H9 (cell line): ENCODE measurements around the gene KIF26A. TPM values are rescaled to one million over a fixed set of nuclear protein-coding genes. Genes with fewer than 3 reads are reported as not detected.

Experiments
- DNase-seq: peaks from one replicate; pipeline ENCODE4 v3.0.0-alpha.2; 2017
- H2AFZ ChIP-seq: one replicate; pipeline ENCODE4 v1.6.1; 2013; ENCODE audit warnings: mild to moderate bottlenecking, low read length, control low read depth, moderate library complexity
- H2AK5ac ChIP-seq: 2 replicates; pipeline ENCODE4 v1.6.1; 2013; ENCODE audit warnings: low read length, control low read depth, mixed read lengths; ENCODE audit not compliant: insufficient read length
- H2BK120ac ChIP-seq: one replicate; pipeline ENCODE4 v1.6.1; 2013; ENCODE audit warnings: low read depth, mild to moderate bottlenecking, low read length, control low read depth, inconsistent platforms; ENCODE audit not compliant: poor library complexity, severe bottlenecking
- H2BK12ac ChIP-seq: 2 replicates; pipeline ENCODE4 v1.6.1; 2013; ENCODE audit warnings: low read length, control low read depth, mixed read lengths, low read depth; ENCODE audit not compliant: insufficient read length
- H2BK15ac ChIP-seq: 2 replicates; pipeline ENCODE4 v1.6.1; 2013; ENCODE audit warnings: low read depth, low read length, control low read depth
- H2BK20ac ChIP-seq: one replicate; pipeline ENCODE4 v1.6.1; 2013; ENCODE audit warnings: low read depth, mild to moderate bottlenecking, low read length, control low read depth, inconsistent platforms; ENCODE audit not compliant: poor library complexity, severe bottlenecking
- H2BK5ac ChIP-seq: 2 replicates; pipeline ENCODE4 v1.6.1; 2013; ENCODE audit warnings: low read length, control low read depth, mixed read lengths; ENCODE audit not compliant: insufficient read length
- H3K14ac ChIP-seq: 2 replicates; pipeline ENCODE4 v1.6.1; 2013; ENCODE audit warnings: low read length, control low read depth; ENCODE audit not compliant: insufficient read depth
- H3K18ac ChIP-seq: 2 replicates; pipeline ENCODE4 v1.6.1; 2013; ENCODE audit warnings: low read depth, mild to moderate bottlenecking, mixed read lengths, low read length, control low read depth; ENCODE audit not compliant: insufficient read length
- H3K23ac ChIP-seq: 2 replicates; pipeline ENCODE4 v1.6.1; 2013; ENCODE audit warnings: low read length, control low read depth, mixed read lengths, low read depth; ENCODE audit not compliant: insufficient read length
- H3K23me2 ChIP-seq: 2 replicates; pipeline ENCODE4 v1.6.1; 2013; ENCODE audit warnings: low read depth, mild to moderate bottlenecking, mixed read lengths, low read length, control low read depth; ENCODE audit not compliant: insufficient read length, poor library complexity, severe bottlenecking
- H3K27ac ChIP-seq: 2 replicates; pipeline ENCODE4 v1.5.1; 2013; ENCODE audit warnings: low read length, control low read depth, mixed read lengths, low read depth; ENCODE audit not compliant: insufficient read length
- H3K27me3 ChIP-seq: 2 replicates; pipeline ENCODE4 v1.6.1; 2013; ENCODE audit warnings: low read length, control low read depth, inconsistent platforms; ENCODE audit not compliant: insufficient read depth
- H3K4ac ChIP-seq: 2 replicates; pipeline ENCODE4 v1.6.1; 2013; ENCODE audit warnings: low read depth, mild to moderate bottlenecking, control low read depth, inconsistent platforms, low read length, moderate library complexity
- H3K4me1 ChIP-seq: 2 replicates; pipeline ENCODE4 v1.6.1; 2013; ENCODE audit warnings: low read length, control low read depth, inconsistent platforms; ENCODE audit not compliant: insufficient read depth
- H3K4me2 ChIP-seq: 2 replicates; pipeline ENCODE4 v1.6.1; 2013; ENCODE audit warnings: low read length, control low read depth, mixed read lengths; ENCODE audit not compliant: insufficient read length, insufficient read depth
- H3K56ac ChIP-seq: 2 replicates; pipeline ENCODE4 v1.6.1; 2013; ENCODE audit warnings: low read depth, mild to moderate bottlenecking, mixed read lengths, low read length, control low read depth; ENCODE audit not compliant: insufficient read length
- H3K79me1 ChIP-seq: 2 replicates; pipeline ENCODE4 v1.6.1; 2013; ENCODE audit warnings: low read depth, mild to moderate bottlenecking, moderate library complexity, low read length, control low read depth, inconsistent platforms; ENCODE audit not compliant: insufficient read depth, poor library complexity, severe bottlenecking
- H3K79me2 ChIP-seq: 2 replicates; pipeline ENCODE4 v1.6.1; 2013; ENCODE audit warnings: low read length, control low read depth, inconsistent platforms; ENCODE audit not compliant: insufficient read depth
- H3K9ac ChIP-seq: 2 replicates; pipeline ENCODE4 v1.6.1; 2013; ENCODE audit warnings: low read length, control low read depth, mixed read lengths; ENCODE audit not compliant: insufficient read length; ENCODE audit errors: extremely low read depth
- H3K9me3 ChIP-seq: one replicate; pipeline ENCODE4 v1.6.1; 2013; ENCODE audit warnings: low read depth, low read length, inconsistent platforms; ENCODE audit not compliant: control insufficient read depth
- H3T11ph ChIP-seq: one replicate; pipeline ENCODE4 v1.6.1; 2013; ENCODE audit warnings: mild to moderate bottlenecking, low read length, control low read depth, inconsistent platforms
- H4K20me1 ChIP-seq: one replicate; pipeline ENCODE4 v1.6.1; 2013; ENCODE audit not compliant: control insufficient read depth, insufficient read length, insufficient read depth
- H4K5ac ChIP-seq: 2 replicates; pipeline ENCODE4 v1.6.1; 2013; ENCODE audit warnings: low read depth, mild to moderate bottlenecking, mixed read lengths, low read length, control low read depth; ENCODE audit not compliant: insufficient read length
- H4K8ac ChIP-seq: replicated peaks from 2 replicates; pipeline ENCODE4 v1.6.1; 2013; ENCODE audit warnings: low read length, control low read depth, mixed read lengths, low read depth; ENCODE audit not compliant: insufficient read length
- H4K91ac ChIP-seq: 2 replicates; pipeline ENCODE4 v1.6.1; 2013; ENCODE audit warnings: low read depth, mild to moderate bottlenecking, moderate library complexity, mixed read lengths, low read length, control low read depth; ENCODE audit not compliant: insufficient read length
- H3K27ac Mint-ChIP-seq, 3 experiments: 2 replicates in 2 of 3; 3 replicates in 1 of 3; pipeline ENCODE4 v1.8.0; 2020 to 2021; ENCODE audit warnings: mixed read lengths in 3 of 3, mild to moderate bottlenecking in 1 of 3, moderate library complexity in 1 of 3
- H3K27me3 Mint-ChIP-seq: 2 replicates; pipeline ENCODE4 v1.8.0; 2021; ENCODE audit warnings: low read depth, mild to moderate bottlenecking, moderate library complexity, mixed read lengths
- H3K36me3 Mint-ChIP-seq, 3 experiments: 2 replicates in 2 of 3; 3 replicates in 1 of 3; pipeline ENCODE4 v1.8.0; 2020 to 2021; ENCODE audit warnings: low read depth in 3 of 3, mixed read lengths in 3 of 3; ENCODE audit not compliant: insufficient read depth in 1 of 3
- H3K4me1 Mint-ChIP-seq, 2 experiments: 2 replicates each; pipeline ENCODE4 v1.8.0; 2020; ENCODE audit warnings: mixed read lengths in 2 of 2
- H3K4me3 Mint-ChIP-seq, 2 experiments: 2 replicates in 1 of 2; 3 replicates in 1 of 2; pipeline ENCODE4 v1.8.0; 2020 to 2021; ENCODE audit warnings: mild to moderate bottlenecking in 2 of 2, mixed read lengths in 2 of 2, moderate library complexity in 1 of 2
- H3K9me3 Mint-ChIP-seq, 2 experiments: 2 replicates in 1 of 2; 3 replicates in 1 of 2; pipeline ENCODE4 v1.8.0; 2020; ENCODE audit warnings: mild to moderate bottlenecking in 2 of 2, mixed read lengths in 2 of 2, moderate library complexity in 1 of 2
- WGBS: extraction: QIAGEN DNeasy Blood & Tissue Kit; methylation state at CpG from one replicate; pipeline ENCODE4 v1.1.7; 2013; ENCODE audit warnings: missing lambda C conversion rate, low lambda C conversion rate, mixed read lengths; ENCODE audit not compliant: insufficient read length; ENCODE audit errors: extremely low coverage; 5-methylcytosine and 5-hydroxymethylcytosine counted together
- total RNA-seq: library from RNA; stranded (reverse); gene quantifications from 2 replicates; pipeline ENCODE4 v1.2.1, GENCODE V29; 2021
- TF ChIP-seq, protein P1 (sequence below): fragments of 200-600 bp; sonication (generic); conservative IDR thresholded peaks from 3 replicates; pipeline ENCODE4 v1.8.0; 2021; ENCODE audit warnings: antibody characterized with exemption, mild to moderate bottlenecking

The KIF26A gene
- total RNA-seq, 1 experiment from 2014 or later, result 44.2 TPM

DNA sequence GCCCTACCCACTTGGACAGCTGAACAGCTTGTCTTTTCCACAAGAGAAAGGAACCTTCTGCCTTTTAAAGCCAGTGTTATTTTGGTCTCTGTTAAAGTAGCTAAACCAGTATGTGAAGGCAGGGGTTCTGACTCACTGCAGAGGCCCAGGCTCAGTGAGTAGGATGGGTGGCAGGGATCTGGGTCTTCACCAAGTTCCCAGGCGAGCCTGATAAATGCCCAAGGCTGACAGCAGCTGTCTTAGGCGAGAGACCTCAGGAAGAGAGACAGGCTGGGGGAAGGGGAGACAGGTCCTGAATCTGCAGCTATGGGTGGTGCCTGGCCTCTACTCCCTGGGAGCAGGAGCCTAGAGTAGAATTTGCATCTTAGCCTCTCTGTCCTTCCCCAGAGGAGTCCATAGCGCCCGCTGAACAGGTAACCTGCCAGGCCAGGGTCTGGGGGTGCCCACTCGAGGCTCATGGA lies 18.1 kb upstream of the KIF26A start:
- DNase-seq, result no peak
- peaks cover 62% of the 10 kb centered on the region for H3K27me3 Mint-ChIP-seq
- peaks cover 7% of the 10 kb centered on the region; the same call in 1 of the 2 replicates for H3K27me3 ChIP-seq

More for the DNA sequence above, 18.1 kb upstream of the KIF26A start:
- H3K27ac ChIP-seq, result no peak overlapping the region
- H3K14ac ChIP-seq, result no peak overlapping the region
- H3K23me2 ChIP-seq, result peaks cover 7% of the 10 kb centered on the region
- no peak overlapping the region for H3K27ac Mint-ChIP-seq
- H2BK20ac ChIP-seq, result no peak overlapping the region
- no peaks in the 10 kb centered on the region for H3K9me3 ChIP-seq
- no peak overlapping the region for H3K56ac ChIP-seq
- WGBS, result no CpG with 5 or more reads among the region's 5 CpGs
- H2AFZ ChIP-seq, result no peak overlapping the region
- TF ChIP-seq, protein P1, sequence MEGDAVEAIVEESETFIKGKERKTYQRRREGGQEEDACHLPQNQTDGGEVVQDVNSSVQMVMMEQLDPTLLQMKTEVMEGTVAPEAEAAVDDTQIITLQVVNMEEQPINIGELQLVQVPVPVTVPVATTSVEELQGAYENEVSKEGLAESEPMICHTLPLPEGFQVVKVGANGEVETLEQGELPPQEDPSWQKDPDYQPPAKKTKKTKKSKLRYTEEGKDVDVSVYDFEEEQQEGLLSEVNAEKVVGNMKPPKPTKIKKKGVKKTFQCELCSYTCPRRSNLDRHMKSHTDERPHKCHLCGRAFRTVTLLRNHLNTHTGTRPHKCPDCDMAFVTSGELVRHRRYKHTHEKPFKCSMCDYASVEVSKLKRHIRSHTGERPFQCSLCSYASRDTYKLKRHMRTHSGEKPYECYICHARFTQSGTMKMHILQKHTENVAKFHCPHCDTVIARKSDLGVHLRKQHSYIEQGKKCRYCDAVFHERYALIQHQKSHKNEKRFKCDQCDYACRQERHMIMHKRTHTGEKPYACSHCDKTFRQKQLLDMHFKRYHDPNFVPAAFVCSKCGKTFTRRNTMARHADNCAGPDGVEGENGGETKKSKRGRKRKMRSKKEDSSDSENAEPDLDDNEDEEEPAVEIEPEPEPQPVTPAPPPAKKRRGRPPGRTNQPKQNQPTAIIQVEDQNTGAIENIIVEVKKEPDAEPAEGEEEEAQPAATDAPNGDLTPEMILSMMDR, result no peak
- H3K36me3 Mint-ChIP-seq, result peaks cover 0 to 10% (median 0%) of the 10 kb centered on the region in 3 experiments; a peak in 2 of 7 replicates
- no peak overlapping the region for H3K23ac ChIP-seq
- no peak overlapping the region for H2BK5ac ChIP-seq
- H3T11ph ChIP-seq, result no peak overlapping the region
- H3K4me1 ChIP-seq, result no peaks in the 10 kb centered on the region; the same call in 1 of the 2 replicates
- no peak overlapping the region for H3K18ac ChIP-seq
- H4K20me1 ChIP-seq, result no peaks in the 10 kb centered on the region
- H4K91ac ChIP-seq, result no peak overlapping the region
- H2BK120ac ChIP-seq, result no peak overlapping the region
- H2BK12ac ChIP-seq, result no peak overlapping the region
- no peak overlapping the region for H3K4ac ChIP-seq
- no peak overlapping the region for H3K4me2 ChIP-seq
- H3K79me2 ChIP-seq, result no peaks in the 10 kb centered on the region
- no peaks in the 10 kb centered on the region for H3K79me1 ChIP-seq
- peaks cover 3 to 5% of the 10 kb centered on the region in 2 experiments; a peak in 3 of 4 replicates for H3K4me1 Mint-ChIP-seq
- no peak overlapping the region for H3K4me3 Mint-ChIP-seq
- H2AK5ac ChIP-seq, result no peak overlapping the region
- no peak overlapping the region for H3K9ac ChIP-seq
- no peak overlapping the region for H2BK15ac ChIP-seq
- peaks cover 10 to 16% of the 10 kb centered on the region in 2 experiments for H3K9me3 Mint-ChIP-seq
- no peak overlapping the region for H4K5ac ChIP-seq
- H4K8ac ChIP-seq, result no peak overlapping the region
